ENCODE measurements around the gene ZNF580.

The ZNF580 gene

DNA sequence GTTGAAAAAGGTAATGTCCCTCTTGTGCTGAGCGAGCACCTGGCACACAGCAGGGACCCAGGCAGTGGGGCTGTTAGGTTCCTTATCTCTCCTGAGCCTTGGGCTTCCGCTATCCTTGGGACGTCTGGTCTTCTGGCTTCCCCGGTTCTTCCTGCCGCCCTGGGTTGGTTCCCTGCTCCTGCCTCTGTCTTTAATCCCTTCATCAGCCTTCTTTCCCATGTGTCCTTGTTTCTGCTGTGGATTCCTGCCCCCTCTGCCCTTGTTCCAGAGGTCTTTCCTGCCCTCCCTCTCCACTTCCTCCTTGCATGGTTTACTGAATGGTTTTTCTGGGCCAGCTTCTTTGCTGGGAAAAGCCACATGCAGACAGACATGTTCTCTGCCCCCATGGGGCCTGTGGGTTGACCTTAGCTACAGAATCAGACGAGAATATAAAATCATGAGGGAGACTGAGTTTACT lies 36.8 kb downstream of the ZNF580 start:
- no peak for DNase-seq (ENCODE audit: low read depth in 2 of 2)

DNA sequence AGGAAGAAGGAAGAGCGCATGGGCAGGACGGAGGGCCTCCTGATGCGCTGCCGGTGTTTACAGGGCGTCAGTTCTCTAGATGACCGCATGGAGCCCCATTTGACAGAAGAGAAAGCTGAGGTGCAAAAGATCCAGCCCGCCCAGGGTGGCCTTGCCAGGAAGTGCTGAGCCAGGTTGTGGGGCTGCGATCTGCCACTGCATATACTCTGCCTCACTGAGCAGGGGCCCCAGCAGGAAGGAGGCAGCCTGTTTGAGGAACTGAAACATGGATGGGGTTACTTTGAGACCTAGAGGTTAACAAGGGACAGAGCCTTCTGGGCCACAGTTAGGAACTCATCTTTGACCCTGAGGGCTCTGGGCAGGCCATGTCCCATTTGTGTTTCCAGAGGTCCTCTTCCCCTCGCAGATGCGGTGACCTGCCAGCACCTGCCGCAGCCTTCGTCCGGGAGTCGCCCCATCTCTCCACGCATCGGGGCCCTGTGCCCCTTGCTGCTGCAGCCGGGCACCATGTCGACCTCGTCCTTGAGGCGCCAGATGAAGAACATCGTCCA lies 37.4 kb downstream of the ZNF580 start:
- no peak for DNase-seq (ENCODE audit: low read depth in 2 of 2)

DNA sequence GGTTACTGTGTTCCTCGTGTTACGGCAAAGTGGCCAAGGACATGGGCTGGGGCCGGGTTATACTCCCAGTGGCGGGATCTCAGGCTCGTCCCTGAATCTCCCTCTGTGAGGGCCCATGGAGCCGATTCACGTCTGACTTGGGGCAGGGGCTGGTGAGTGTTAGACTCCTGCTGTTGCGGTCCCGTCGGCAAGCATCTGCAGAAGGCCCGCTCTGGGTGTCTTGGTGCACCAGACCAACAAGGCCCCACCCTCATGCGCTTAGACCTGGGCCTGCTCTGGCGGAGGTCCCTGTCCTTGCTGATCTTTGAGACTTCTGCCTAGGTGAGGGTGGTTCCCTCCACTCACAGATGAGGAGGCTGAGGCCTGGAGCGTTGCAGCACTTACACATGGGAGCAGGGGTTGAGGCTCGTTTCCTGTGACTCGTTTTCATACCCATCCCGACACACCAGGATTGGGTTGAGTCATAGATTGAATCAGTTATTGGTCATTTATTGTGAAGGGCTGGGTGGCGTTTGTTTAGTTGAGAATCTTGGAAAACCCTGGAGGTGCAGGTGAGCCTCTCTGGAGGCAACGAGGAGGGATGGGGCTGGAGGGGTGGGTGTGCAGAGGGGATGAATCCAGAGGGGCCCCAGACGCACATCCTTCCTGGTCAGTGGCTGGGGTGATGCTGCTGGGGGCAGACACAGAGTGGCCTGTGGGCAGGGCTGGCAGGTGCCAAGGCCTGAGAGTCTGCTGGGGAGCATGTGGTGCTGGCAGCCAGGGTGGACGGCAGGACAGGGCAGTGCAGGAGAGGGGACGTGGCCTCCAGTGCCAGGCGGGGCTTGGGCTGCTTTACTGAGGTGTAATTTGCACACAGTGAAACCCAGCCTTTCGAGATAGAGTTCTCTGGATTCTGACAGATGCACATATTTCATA lies 38.8 kb downstream of the ZNF580 start:
- DNase-seq (ENCODE audit: low read depth in 2 of 2), result no peak

DNA sequence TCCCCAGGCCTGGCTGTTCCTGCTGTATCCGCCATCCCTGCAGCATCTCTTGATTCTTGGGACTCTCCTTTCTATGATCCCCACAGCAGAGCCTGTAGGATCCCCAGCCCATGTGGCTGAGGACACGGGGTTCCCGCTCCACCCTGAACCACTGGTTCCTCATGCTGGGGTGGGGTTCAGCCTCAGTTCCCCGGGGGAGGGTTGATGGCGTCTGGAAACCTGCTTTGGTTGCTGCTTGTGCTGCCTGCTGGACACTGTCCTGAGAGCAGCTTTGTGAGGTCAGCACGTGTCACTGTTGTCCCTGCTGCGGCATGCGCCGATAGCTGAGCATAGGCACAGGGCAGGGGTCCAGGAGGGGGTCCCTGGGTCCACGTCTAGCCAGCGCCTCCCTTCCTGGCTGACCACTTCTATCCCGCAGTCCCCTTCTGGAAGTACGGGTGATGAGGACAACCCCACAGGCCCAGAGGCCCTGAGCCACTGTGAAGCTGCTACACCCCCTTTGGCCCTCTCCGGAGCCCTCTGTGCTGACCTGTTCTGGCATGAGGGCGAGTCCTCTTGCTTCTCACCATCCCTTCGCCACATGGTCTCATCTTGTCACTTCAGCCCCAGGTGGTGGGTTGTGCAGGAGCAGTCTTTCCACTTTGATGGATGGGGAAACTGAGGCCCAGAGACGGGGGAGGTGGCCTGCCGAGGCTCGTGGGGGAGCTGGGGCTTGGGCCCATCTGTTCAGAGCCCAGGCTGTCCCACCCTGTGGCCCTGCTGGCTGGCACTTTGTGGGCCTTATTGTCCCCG lies 39.7 kb downstream of the ZNF580 start:
- no peak for DNase-seq (ENCODE audit: low read depth in 2 of 2)

DNA sequence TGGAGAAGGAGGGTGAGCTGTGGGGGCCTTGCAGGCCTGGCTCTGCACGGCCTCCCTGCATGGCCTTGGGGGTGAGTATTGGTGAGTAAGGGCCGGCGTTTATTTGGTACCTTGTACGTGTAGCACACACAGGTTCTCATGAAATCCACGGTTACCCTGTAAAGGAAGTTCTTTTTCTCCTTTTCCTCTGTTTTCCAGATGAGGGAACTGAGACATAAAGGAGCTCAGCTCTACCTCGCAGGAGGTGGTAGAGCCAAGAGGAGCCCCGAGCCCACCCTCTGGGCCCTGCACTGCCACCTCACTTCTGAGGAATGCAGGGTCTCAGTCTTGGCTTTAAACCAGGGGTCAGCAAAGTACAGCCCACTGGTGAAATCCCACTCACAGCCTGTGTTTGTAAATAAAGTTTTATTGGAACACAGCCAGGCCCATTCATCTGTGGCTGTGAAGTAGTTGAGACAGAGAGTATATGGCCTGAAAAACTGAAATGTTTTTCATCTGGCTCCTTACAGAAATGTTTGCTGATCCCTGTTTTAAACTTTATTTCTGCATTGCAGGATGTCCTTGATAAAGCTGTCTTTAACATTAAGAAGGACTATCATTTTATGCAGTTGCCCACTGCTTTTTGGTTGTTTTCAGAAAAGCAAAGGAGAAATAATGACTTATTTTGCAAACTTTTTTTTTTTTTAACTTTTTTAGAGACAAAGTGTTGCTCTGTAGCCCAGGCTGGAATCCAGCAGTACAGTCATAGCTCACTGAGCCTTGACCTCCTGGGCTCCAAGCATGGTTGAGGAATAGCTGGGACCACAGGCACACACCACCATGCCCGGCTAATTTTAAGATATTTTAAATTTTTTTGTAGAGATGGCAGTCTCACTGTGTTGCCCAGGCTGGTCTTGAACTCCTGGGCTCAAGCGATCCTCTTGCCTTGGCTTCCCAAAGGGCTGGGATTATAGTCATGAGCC lies 40.6 kb downstream of the ZNF580 start:
- DNase-seq (ENCODE audit: low read depth in 2 of 2), result no peak

DNA sequence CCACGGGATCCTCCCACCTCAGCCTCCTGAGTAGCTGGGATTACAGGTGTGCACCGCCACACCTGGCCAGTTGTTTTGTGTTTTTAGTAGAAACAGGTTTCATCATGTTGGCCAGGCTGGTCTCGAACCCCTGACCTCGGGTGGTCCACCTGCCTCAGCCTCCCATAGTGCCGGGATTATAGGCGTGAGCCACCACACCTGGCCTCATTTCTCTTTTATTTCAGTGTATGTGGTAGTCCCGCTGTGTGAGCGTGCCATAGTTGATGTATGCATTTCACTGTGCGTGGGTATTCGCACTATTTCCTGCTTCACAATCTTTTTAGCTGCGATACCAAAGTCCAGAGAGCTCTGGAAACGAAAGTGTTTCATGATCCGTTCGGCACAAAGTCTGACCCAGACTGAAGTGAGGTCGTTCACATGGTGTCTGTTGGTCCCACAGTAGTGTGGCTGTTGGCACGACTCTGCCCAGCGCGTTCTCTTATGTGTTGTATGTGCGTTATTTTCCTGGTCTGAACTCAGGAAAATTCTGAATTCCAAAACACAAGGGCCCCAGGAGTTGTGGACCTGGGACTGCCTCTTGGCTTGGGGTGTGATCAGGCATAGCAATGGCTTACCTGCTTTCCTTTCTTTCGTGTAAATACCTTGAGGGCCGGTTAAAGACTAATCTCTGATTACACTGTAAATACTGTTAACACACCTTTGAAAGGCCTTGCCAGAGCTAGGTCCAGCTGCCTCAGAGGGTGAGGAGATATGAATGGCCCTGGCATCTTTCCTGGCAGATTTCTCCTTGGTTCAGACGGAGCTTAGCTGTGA lies 42.9 kb downstream of the ZNF580 start:
- no peak for DNase-seq (ENCODE audit: low read depth in 2 of 2)

DNA sequence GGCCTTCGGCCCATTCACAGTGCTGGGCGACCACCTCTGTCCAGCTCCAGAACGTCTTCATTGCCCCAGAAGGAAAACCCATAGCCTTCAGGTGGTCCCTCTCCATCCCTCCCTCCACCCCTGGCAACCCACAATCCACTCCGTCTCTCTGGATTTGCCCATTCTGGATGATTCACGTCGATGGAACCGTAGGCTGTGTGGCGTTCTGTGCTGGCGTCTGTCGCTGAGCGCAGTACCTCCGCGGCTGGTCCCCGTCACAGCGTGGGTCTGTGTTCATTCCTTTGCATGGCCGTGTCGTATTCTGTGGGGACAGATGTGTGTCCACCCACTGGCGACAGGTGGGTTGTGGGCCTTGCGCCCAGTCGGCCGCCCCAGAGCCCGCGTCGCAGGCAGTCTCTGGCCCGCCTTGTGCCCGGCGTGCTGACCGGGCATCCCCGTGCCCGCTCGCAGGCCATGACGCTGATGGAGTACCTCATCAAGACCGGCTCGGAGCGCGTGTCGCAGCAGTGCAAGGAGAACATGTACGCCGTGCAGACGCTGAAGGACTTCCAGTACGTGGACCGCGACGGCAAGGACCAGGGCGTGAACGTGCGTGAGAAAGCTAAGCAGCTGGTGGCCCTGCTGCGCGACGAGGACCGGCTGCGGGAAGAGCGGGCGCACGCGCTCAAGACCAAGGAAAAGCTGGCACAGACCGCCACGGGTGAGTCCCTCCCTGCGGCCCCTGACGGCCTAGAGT lies 44.3 kb downstream of the ZNF580 start:
- DNase-seq (ENCODE audit: low read depth in 2 of 2), result no peak

DNA sequence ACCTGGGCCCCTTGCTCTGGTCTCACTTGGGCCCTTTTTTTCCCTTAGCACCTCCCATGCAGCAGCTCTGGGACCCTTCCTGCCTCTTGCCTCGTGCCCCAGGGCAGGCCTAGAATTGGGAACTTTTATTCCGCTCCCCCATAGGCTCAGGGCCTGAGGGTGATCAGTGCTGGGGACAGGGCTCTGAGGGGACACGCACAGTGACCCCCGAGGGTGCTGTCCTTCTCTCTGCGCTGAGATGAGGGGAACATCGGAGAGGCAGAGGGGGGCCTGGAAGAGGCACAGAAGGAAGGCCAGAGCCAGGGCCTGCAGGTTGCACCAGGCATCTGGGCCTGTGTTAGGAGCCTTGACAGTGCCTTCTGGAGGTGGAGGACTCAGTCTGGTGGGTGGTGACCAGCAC lies 45.0 kb downstream of the ZNF580 start:
- no peak for DNase-seq (ENCODE audit: low read depth in 2 of 2)

DNA sequence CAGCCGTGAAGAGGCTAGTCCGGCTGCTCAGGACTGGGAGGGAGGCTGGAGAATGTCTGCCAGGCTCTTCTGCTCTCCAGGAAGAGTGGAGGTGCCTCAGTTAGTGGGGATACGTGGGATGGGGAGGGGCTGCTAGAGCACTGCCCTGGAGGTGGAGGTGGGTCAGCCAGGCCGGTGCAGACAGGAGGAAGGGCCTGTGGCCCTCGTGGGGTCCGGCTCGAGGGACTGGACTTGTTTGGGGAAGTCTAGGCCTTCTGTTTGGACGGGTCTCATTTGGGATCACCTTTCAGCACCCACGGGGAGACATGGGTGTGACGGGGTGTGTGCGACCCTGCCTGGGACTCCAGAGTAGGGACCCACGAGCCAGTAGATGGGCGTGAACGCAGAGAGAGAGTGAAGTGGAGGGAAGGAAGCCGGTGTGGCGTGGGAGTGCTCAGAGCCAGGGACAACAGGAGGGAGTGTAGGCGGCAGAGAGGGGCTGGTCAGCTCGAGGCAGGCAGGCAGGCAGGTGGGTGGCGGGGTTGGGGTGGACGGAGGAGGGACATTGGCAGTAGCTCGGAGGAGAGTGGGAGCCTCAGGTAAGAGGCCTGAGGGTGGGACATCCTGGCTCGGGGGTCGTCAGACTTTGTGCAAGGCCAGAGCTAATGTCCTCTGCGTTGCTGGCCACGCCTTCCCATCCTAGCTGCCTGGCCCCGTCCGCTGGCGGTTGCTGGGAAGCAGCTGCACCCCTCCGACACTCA lies 45.7 kb downstream of the ZNF580 start:
- DNase-seq (ENCODE audit: low read depth in 2 of 2), result no peak

DNA sequence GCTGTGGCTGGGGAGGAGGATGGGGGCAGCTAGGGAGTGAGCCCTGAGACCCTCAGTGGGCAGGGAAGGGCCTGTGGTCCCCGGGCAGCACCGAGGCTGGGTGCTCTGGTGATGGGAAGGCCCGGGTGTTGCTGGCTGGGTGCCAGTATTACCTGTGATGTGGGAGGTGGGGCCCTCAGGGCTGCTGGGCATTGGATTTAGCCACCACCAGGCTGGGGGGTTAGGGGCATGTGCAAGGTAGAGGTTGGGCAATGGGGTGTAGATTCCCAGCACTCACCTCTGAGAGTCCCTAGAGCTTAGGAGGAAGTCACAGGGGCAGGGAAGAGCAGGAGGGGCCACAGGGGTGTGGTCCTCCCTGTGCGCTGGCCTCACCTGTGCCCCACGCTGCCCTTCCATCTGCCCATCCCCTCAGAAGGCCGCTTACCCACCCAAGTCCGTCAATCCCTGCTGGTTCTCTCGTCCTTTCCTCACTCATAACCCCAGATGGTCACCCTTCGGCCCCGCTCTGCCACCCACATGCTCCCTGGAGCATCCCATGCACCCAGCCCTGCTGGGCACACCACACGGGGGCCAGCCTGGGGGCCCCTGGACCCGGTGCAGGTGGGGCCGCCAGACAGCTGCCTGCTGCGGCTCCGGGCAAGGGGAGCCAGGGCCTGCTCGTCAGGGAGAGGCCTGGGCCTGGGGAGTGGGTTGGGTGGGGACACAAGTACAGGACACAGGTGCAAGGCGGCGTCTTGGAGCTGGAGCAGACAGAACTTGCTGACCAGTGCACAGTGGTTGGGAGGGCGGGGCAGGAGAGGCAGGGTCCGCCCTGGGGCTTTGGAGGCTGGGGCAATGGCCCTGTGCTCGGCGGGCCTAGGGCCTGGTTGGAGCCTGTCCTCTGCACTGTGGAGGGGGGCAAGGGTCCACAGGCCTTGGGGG lies 46.7 kb downstream of the ZNF580 start:
- no peak for DNase-seq (ENCODE audit: low read depth in 2 of 2)

DNA sequence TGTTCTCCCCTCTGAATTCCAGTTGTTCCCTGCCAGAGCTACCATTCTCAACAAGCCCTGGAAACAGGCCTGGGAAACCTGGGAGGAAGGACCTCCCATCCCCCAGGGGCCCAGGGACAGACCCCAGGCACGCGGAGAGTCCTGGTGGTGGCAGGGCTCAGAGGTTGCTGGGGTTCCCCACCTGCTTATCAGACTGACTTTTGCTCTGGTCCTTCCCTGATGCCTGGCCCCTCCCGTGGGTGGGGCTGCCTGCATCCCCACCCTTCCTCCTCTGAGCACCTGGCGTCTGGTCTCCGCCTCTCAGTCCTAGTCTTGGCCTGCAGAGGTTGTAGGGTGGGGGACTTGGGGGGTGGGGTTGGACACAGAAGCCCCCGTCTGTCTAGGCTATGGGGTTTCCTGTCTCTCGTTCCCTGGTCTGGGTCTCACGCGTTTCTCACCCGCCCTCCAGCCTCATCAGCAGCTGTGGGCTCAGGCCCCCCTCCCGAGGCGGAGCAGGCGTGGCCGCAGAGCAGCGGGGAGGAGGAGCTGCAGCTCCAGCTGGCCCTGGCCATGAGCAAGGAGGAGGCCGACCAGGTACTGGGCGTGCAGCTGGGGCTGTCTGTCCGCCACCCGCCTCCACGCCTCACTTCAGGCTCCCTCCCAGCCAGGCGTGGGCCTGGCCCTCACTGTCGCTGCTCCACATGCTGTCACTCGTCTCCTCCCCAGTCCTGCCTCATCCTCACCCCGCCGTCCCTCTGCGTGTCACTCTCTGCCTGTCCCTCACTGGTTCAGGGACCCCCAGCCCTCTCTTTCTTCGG lies 47.8 kb downstream of the ZNF580 start:
- DNase-seq (ENCODE audit: low read depth in 2 of 2), result no peak

DNA sequence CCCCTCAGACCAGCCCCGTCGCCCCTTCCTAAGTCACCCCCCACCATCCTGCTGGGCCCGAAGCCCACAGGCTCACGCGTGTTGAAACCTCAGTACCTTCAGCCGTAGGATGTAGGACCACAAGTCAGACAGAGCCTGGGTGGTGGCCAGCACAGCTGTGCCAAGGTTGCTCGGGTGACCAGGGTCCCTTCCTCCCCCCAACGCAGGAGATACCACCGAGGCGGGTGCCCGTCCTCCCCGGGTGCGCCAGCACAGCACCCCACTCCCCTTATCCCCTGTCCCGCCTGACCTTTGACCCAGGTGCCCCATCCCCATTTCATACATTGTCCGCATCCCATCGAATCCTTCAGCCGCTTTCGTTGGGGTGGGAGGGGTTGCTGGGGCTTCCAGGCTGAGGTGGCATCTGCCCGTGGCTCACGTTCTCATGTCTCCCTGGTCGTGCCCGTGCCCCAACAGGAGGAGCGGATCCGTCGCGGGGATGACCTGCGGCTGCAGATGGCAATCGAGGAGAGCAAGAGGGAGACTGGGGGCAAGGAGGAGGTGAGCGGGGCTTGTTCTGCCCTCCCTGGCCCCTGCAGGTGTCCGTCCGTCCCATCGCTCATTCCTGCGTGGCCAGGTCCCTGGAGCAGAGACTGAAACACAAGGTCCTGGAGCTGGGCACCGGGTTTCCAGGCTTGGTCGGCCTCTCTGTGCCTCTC lies 48.8 kb downstream of the ZNF580 start:
- DNase-seq (ENCODE audit: low read depth in 2 of 2), result no peak

DNA sequence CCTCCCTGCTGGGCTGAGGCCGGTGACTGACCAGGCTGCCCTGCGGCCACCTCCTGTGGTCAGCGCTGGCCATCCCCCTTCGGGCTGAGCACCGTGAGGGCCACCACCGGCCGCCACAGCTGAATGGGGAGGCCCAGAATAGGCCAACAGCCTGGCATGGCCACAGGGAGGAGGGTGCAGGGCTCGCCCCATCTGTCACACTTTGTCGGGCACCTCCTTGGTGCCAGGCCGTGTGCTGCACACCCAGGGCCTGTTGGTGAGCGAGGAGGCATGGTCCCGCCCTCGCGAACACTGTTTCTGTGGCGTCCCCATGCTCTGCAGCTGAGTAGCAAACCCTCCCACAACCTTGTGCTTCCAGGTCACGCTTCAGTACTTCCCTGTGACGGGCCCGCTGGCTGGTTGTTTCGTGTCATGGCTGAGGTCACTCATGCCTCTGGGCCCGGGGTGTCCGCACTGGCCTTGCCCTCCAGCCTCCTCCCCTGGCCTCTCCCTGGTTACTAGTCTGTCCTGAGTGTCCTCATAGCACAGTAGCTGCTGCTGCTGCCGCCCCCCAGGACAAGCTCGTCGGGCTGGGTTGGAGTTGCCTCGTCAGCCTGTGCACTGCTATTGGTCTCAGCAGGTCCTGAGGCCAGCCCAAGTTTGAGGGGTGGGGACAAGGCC lies 49.4 kb downstream of the ZNF580 start:
- DNase-seq (ENCODE audit: low read depth in 2 of 2), result no peak

DNA sequence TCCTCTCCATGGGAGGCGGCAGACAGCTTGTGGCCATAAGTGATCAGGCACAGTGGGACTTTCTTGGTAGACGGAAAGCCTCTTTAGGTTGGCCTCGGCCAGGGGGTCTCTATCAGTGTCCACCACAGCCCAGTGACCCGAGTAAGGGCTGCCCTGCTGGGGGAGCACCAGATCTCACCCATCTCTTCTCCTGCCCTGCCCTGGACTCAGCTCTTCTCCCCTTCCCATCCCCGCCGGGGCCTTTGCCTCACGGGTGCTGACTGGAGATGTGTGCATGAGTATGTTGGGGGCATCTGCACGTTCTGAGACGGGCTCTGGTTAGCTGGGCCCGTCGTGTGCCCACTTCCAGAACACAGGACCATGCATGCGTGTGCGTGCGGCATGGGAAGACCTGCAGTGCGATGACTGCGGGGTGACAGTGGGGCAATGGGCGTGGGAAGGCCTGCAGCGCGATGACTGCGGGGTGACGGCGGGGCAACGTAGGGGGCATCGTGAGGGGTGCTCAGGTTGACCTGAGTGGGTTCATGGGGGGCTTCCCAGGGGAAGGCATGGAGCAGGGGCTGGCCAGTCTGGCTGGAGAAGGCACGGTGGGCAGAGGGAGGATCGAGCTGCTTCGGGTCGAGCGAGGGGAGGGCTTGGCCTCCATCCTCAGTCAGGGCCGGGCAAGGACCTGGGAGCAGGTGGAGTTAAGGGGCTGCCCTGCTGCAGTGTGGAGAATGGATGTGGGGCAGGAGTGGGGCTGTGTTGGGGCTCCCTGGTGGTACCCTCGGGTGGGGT lies 50.2 kb downstream of the ZNF580 start:
- DNase-seq (ENCODE audit: low read depth in 2 of 2), result no peak
